Measurements from ENCODE around the gene GET4.

GRCh38 chr7:944744-945143 lies 68.4 kb downstream of the GET4 start:
- no peak for TF ChIP-seq POLR2A (IDR thresholded peaks at IDR 0.05)
- TF ChIP-seq CTCF (IDR thresholded peaks at IDR 0.05) = no peak
